Mesothelial cell of epicardium (in vitro differentiated cells): ENCODE data around the gene CGNL1. TPM values are rescaled to one million over a fixed set of nuclear protein-coding genes. Genes with fewer than 3 reads are reported as not detected.

Source experiments
- DNase-seq, 2 experiments: peaks; one replicate each; pipeline ENCODE4 v3.0.0; 2021; ENCODE audit warnings: low spot score in 2 of 2; ENCODE audit not compliant: unreplicated experiment in 2 of 2
- H3K27ac Mint-ChIP-seq: 2 replicates; pipeline ENCODE4 v1.8.0; 2021; ENCODE audit warnings: mixed read lengths
- H3K27me3 Mint-ChIP-seq: 2 replicates; pipeline ENCODE4 v1.8.0; 2021; ENCODE audit warnings: low read depth, mixed read lengths
- H3K36me3 Mint-ChIP-seq: 2 replicates; pipeline ENCODE4 v1.8.0; 2021; ENCODE audit warnings: mixed read lengths
- H3K4me1 Mint-ChIP-seq: 2 replicates; pipeline ENCODE4 v1.8.0; 2021; ENCODE audit warnings: mixed read lengths
- H3K4me3 Mint-ChIP-seq: 2 replicates; pipeline ENCODE4 v1.8.0; 2021; ENCODE audit warnings: mild to moderate bottlenecking, moderate library complexity, mixed read lengths
- H3K9me3 Mint-ChIP-seq: 2 replicates; pipeline ENCODE4 v1.8.0; 2021; ENCODE audit warnings: mixed read lengths
- total RNA-seq: library from RNA; stranded (reverse); gene quantifications from 3 replicates; pipeline ENCODE4 v1.2.1, GENCODE V29; 2021
- TF ChIP-seq, protein P1 (sequence below): fragments of 200-600 bp; sonication (generic); IDR thresholded peaks from one replicate; pipeline ENCODE4 v1.5.0; 2021; ENCODE audit warnings: antibody characterized with exemption; ENCODE audit not compliant: unreplicated experiment

The CGNL1 gene
- total RNA-seq, 1 donor from 2014 or later = 34.1 TPM

DNA sequence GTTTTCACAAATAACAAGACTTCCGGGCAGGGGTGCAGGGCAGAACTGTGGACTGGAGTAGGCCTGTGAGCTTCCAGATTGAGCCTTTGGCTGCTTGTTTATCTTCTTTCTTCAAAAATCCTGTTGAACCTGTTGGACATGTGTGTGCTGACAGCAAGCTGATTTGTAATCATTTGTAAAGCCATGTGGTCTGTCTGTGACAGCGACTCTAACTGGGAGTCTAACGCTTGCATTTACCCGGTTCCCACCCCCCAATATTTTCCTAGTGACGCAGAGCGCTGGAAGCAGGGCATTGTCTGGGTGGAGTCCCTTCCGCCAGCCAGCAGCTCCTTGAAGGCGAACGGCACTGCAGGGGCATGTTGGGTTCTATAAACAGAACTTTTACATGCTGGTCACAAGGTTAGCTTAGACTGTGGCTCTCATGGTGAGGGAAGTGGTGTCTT is 129.7 kb downstream of the CGNL1 start:
- TF ChIP-seq, protein P1, sequence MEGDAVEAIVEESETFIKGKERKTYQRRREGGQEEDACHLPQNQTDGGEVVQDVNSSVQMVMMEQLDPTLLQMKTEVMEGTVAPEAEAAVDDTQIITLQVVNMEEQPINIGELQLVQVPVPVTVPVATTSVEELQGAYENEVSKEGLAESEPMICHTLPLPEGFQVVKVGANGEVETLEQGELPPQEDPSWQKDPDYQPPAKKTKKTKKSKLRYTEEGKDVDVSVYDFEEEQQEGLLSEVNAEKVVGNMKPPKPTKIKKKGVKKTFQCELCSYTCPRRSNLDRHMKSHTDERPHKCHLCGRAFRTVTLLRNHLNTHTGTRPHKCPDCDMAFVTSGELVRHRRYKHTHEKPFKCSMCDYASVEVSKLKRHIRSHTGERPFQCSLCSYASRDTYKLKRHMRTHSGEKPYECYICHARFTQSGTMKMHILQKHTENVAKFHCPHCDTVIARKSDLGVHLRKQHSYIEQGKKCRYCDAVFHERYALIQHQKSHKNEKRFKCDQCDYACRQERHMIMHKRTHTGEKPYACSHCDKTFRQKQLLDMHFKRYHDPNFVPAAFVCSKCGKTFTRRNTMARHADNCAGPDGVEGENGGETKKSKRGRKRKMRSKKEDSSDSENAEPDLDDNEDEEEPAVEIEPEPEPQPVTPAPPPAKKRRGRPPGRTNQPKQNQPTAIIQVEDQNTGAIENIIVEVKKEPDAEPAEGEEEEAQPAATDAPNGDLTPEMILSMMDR = no peak
- Mint-ChIP-seq H3K27me3 (no peaks in the 10 kb centered on the region), H3K9me3 (no peaks in the 10 kb centered on the region), H3K4me1 (peaks cover 88% of the 10 kb centered on the region), H3K27ac (peak overlapping the region; percentile 98), H3K4me3 (peak overlapping the region; percentile 5), H3K36me3 (no peaks in the 10 kb centered on the region)
- DNase-seq = no peak

- Mint-ChIP-seq H3K4me1 (peaks cover 87% of the 10 kb centered on the region), H3K27me3 (no peaks in the 10 kb centered on the region), H3K27ac (peak overlapping the region; percentile 98), H3K36me3 (no peaks in the 10 kb centered on the region), H3K9me3 (no peaks in the 10 kb centered on the region), H3K4me3 (peak overlapping the region; percentile 5)
- DNase-seq = no peak
- TF ChIP-seq, protein P1 = no peak
Measured at GRCh38 chr15:57506422-57506821, 130.1 kb downstream of the CGNL1 start.

GRCh38 chr15:57507111-57507510 is 130.8 kb downstream of the CGNL1 start:
- no peak for DNase-seq
- TF ChIP-seq, protein P1 = no peak
- peak overlapping the region; percentile 98 for H3K27ac Mint-ChIP-seq

GRCh38 chr15:57509126-57509525 is 132.8 kb downstream of the CGNL1 start:
- Mint-ChIP-seq H3K36me3 (no peaks in the 10 kb centered on the region), H3K27ac (peak overlapping the region; percentile 37), H3K4me1 (peaks cover 64% of the 10 kb centered on the region), H3K9me3 (no peaks in the 10 kb centered on the region), H3K27me3 (no peaks in the 10 kb centered on the region), H3K4me3 (no peak overlapping the region)
- TF ChIP-seq, protein P1 = no peak
- no peak for DNase-seq

More at GRCh38 chr15:57507111-57507510, 130.8 kb downstream of the CGNL1 start:
- H3K27me3 Mint-ChIP-seq = no peaks in the 10 kb centered on the region
- no peaks in the 10 kb centered on the region for H3K36me3 Mint-ChIP-seq
- no peaks in the 10 kb centered on the region for H3K9me3 Mint-ChIP-seq
- H3K4me1 Mint-ChIP-seq = peaks cover 80% of the 10 kb centered on the region
- H3K4me3 Mint-ChIP-seq = no peak overlapping the region

DNA sequence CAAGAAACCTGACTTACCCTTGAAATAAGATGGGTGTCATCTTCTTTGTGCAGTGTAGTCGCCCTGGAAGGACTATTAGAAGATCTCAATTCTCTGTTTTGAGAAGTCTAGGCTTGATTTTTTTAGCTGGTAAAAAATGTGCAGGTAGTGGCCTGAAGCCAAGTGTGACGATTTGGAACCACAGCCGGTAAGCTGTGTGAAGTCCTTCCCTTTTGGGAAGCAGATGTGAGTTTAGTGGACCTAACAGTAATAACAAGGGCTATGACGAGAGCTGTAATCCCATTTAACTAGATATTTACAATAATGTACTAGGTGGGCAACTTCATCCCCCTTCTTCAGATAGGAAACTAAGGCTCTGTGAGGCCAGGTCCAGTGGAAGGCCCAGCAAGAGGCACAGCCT is 133.7 kb downstream of the CGNL1 start:
- Mint-ChIP-seq H3K27me3 (no peaks in the 10 kb centered on the region), H3K4me1 (peaks cover 55% of the 10 kb centered on the region), H3K4me3 (no peak overlapping the region), H3K9me3 (no peaks in the 10 kb centered on the region), H3K36me3 (no peaks in the 10 kb centered on the region), H3K27ac (peak overlapping the region; percentile 37)
- no peak for DNase-seq
- TF ChIP-seq, protein P1 = no peak

- no peaks in the 10 kb centered on the region for H3K36me3 Mint-ChIP-seq
- no peaks in the 10 kb centered on the region for H3K9me3 Mint-ChIP-seq
- TF ChIP-seq, protein P1 = no peak
- DNase-seq = no peak
- no peaks in the 10 kb centered on the region for H3K27me3 Mint-ChIP-seq
- peaks cover 48% of the 10 kb centered on the region for H3K4me1 Mint-ChIP-seq
- H3K27ac Mint-ChIP-seq = no peak overlapping the region
- H3K4me3 Mint-ChIP-seq = no peak overlapping the region
Measured at GRCh38 chr15:57510647-57511046, 134.3 kb downstream of the CGNL1 start.
